GM10847 (cell line): ENCODE measurements around the gene LSS.

Experiments
- POLR2A ChIP-seq: IDR thresholded peaks from 2 replicates; pipeline ENCODE4 v1.6.1; 2011; ENCODE audit not compliant: insufficient read length; ENCODE audit errors: extremely low read depth

LSS gene

DNA sequence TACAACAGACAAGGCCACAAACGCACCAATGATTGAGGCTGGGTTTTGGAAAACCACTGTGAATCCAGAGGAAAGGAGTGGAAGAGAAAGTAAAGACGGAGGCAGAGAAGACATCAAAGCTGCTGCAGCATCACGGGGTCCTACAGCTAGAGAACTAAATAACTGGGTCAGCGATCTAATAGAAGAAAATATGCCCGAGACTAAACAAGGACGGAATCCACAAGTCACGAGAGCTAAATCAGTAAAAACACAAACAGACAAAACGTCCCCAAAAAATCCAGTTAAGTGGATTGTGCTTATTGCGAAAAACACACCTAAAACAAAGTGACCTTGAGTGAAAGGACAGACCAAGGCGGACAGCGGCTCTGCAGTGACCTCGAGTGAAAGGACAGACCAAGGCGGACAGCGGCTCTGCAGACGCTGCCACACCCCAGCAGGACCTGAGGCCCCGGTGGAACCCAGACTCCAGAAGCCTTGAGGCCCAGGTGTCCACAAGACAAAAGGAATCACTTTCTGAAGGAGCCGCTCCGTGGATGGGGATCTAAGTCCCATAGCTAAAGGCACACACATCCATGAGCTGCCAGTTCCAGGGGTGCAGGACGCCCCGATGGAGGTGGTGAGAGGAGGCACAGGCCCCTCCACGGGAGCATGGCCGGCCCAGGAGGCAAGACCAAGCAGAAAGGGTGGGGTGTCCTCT is 79.2 kb downstream of the LSS start:
- TF ChIP-seq POLR2A, result no peak

DNA sequence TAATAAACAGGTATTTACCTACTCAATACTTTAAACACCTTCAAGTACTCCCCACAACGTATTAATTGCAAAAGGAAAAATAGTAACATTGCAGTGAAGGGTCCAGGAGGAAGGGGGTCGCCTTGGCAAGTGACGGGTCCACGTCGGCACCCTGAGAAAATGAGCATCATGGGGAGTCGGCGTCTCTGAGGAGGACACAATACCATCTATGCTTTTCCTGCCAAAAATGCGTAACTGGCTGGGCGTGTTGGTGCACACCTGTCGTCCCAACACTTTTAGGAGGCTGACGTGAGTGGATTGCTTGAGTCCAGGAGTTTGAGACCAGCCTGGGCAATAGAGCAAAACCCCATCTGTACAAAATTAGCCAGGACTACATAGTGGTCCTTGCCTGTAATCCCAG is 80.5 kb downstream of the LSS start:
- no peak for TF ChIP-seq POLR2A

DNA sequence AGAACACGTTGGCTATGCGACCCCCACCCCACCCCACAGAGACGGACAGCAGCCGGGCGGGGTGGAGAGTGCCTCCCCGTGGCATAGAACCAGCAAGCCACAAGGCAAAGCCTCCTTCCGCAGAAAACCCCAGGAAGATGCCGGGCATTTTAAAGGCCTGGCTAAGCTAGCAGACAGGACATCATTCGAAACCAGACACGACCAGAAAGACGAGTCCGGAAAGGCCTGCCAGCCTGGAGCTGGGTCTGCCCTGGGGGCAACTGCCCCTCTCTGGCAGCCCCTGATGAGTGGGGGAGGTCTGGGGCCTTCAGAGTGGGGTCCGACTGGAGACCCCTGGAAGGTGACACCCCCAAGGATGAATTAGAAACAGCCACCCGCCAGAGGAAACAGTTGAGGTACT is 81.7 kb downstream of the LSS start:
- TF ChIP-seq POLR2A, result no peak

DNA sequence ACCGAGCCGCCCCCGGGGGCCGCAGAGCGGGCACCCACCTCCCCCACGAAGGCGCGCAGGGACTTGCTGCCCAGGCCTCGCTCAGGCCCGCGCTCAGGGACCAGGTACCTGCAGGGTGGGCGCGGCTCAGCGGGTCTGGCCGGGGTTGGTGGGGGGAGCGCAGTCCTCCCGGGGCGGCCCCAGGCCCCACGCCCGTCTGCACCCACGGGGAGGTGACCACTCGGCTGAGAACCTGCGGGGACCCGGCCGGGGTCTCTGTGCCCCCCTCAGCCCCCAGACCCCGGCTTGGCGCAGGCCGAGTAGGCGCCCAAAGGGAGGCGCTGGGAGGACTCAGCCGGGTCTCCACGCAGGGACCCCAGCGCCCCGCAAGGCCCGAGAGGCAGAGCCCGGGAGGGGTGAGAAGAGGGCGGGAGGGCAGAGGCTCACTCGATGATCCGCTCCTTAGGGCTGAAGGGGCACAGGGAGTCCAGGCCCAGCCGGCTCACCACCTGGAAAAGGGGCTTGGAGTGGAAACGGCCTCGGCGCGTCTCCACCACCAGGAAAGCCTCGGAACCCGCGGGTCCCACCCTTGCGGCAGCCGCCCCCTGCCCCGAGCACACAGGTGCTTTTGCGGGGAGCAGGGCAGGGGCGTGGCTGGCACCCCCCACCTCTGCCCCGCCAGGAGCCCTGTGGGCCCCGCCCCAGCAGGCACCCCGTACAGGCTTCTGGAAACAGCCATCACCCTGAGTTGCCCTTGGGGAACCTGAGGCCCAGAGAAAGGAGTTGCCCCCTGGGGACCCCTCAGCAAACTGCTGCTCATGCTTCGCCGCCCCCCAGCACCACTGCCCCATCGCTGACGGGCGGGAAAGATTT is 82.5 kb downstream of the LSS start:
- no peak for TF ChIP-seq POLR2A

DNA sequence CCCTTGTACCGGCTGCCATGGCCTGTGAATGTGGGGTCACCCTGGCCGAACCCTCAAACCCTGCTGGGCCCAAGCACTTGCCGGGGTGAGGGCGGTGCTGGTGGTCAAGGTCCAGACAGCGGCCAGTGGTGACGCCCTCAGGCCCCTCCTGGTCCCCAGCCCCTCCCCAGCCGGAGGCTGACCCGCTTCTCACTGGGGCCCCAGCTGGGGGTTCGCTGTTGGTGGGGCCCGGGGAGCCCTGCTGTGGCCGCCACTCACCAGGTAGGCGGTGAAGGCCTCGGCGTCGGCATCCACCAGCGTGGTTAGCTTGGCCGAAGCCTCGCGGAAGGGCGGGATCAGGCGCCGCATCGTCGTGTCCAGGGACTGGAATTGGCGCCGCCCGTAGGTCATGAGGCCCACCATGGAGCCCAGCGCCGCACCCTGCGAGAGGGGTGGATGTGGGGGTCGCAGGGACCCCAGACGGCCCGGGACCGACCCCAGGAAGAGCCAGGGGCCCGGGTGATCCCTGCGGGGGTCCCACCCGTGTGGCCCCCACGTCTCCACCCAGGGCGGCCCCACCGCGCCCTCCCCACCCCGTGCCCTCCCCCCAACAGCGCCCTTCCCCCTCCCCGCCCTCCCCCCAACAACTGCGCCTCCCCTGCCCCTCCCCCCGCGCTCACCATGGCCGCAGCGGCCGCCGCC is 83.3 kb downstream of the LSS start:
- no peak for TF ChIP-seq POLR2A

DNA sequence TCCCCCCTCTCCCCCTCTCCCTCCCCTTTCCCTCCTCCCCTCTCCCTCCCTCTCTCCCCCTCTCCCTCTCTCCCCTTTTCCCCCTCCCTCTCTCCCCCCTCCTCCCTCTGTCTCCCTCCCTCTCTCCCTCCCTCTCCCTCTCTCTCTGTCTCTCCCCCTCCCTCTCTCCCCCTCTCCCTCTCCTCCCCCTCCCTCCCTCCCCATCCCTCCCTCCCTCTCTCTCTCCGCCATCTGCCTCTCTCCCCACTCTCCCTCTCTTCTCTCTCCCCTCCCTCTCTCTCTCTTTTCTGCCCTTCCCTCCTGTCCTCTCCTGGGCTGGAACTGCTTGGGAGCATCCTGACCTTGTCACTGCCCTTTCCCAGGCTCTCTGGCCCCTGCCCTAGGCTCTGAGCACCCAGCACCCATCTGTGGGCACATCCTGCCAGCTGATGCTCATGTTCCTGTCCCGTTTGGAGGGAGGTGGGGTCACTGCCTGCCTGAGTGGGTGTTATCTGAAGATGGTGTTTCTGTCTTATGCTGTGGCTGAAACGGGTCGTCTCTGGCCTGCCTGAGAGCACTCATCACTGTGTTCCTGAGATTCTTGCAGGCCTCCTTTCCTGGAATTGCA is 84.0 kb downstream of the LSS start:
- TF ChIP-seq POLR2A, result no peak

DNA sequence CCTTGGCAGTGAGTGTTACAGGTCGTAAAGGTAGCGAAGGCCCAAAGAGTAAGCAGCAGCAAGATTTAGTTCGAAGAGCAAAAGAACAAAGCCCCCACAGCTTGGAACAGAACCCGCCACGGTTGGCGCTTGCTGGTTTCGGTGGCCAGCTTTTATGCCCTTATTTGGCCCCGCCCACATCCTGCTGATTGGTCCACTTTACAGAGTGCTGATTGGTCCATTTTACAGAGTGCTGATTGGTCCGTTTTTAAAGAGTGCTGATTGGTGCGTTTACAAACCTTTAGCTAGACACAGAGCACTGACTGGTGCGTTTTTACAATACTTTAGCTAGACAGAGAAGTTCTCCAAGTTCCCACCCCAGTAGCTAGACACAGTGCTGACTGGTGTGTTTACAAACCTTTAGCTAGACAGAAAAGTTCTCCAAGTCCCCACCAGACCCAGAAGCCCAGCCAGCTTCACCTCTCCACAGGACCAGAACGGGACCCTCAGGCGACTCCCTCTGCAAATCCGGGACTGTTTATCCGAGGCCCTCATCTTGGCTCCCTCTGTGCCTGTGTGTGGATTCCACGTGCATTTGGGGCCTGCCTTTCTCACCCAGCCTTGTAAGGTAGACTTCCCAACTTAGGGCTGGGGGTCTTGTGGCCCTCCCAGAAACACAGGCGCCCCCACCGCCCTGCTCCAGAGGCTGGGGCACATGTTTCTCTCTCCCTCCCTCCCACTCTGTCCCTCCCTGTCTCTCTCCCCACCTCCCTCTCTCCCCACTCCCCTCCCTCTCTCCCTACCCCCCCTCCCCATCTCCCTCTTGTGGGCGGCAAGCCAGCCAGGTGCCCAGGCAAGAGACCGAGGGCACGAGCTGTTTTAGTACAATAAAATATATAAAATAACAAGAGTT is 85.7 kb downstream of the LSS start:
- no peak for TF ChIP-seq POLR2A

DNA sequence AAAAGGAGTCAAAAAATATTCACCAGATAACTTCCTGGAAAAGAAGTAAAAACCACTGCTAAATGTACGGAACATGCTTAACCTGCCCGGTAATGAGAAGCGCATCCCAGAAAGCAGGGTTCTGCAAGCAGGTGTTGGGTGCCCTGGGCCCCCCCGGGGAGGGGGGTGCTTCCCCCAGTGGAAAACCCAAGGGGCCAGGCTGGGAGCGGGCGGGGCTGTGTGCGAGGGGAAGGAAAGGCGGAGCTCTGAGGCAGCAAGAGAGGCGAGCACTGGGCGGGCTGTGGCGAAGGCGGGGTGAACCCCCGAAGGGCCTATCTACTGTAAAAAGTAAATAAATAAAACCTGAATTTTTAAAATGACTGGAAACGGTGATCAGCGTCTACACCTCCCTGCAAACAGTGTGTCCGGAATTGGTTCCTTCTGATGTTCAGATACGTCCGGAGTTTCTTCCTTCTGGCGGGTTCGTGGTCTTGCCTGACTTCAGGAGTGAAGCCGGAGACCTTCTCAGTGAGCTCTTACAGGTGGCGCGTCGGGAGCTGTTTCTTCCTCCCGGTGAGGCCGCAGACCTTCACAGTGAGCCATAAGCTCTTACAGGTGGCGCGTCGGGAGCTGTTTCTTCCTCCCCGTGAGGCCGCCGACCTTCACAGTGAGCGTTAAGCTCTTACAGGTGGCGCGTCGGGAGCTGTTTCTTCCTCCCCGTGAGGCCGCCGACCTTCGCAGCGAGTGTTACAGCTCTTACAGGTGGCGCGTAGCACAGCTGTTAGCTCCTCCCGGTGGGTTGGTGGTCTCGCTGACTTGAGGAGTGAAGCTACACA is 86.6 kb downstream of the LSS start:
- TF ChIP-seq POLR2A, result no peak

DNA sequence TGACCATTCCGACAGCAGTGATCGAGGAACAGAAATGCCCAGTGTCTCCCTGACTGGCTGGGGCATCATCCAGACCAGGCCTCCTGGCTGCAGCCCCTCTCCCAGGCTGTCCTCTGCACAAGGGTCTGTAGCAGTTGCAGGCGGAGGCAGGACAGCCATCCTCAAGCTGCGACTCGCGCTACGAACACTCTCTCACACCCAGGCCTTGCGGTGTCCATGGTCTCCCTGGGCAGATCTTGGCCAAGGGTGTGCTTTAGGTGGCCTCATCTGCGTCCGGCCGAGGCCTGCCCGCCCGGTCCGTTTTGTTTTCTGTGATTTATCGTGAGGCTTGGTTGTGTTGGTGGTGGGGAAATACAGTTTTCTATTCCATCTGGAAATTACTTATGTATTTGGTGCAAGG is 88.9 kb downstream of the LSS start:
- TF ChIP-seq POLR2A, result no peak

DNA sequence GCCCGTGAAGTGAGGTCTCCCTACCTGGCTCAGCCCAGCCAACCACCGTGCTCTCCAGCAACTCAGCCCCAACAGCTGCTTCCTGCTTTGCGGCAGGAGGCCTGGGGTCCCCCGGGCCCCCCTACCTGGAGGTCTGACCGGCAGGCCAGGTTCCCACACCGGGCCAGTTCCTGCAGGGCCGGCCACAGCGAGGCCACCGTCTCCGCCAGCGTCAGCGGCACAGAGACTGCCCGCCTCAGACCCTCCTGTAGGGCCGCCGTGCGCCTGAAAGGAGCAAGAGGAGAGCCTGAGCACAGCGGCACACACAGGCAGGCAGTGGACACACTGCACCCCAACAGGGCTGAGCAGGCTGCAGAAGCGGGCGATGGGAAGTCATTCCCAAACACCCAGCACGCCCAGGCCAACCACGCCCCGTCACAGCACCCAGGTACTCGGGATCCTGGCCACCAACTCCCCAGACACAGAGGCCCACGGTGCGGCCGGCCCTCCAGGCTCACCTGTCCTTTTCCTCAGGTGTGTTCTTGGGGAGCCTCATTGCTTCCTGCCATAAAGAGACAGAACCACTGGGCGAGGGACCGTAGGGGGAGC is 90.1 kb downstream of the LSS start:
- no peak for TF ChIP-seq POLR2A
